ENCODE data around the gene SNX9.

- TF ChIP-seq CTCF (IDR thresholded peaks at IDR 0.05) (no peak), POLR2A (IDR thresholded peaks at IDR 0.05) (no peak)
Observed at GRCh38 chr6:157990321-157991066, 167.4 kb downstream of the SNX9 start.
